HG03571 (cell line): ENCODE measurements around the gene KCTD10.
"Not testable (repeated sequence)": the region's sequence is repeated elsewhere in the genome, so short reads cannot be mapped to it uniquely, and the experiment has no call there.

ENCODE experiments used
- ATAC-seq: cut with Tn5 transposase; IDR thresholded peaks from one replicate; pipeline ENCODE4 v1.9.1; 2021; ENCODE audit not compliant: unreplicated experiment

KCTD10 gene

GRCh38 chr12:109475121-109475520, 2.0 kb downstream of the KCTD10 start:
- no peak for ATAC-seq

GRCh38 chr12:109473526-109474270, 3.4 kb downstream of the KCTD10 start:
- ATAC-seq: not testable (repeated sequence)

GRCh38 chr12:109473006-109473405, 4.1 kb downstream of the KCTD10 start:
- ATAC-seq: no peak

- no peak for ATAC-seq
These were observed 7.6 kb downstream of the KCTD10 start for GRCh38 chr12:109469517-109469916.

GRCh38 chr12:109467978-109468676, 9.0 kb downstream of the KCTD10 start:
- ATAC-seq: no peak

GRCh38 chr12:109466821-109467220, 10.3 kb downstream of the KCTD10 start:
- ATAC-seq: no peak

GRCh38 chr12:109466305-109466704, 10.8 kb downstream of the KCTD10 start:
- ATAC-seq: no peak

- ATAC-seq: no peak
These were observed 12.3 kb downstream of the KCTD10 start for GRCh38 chr12:109464642-109465351.

- no peak for ATAC-seq
These were observed 13.3 kb downstream of the KCTD10 start for GRCh38 chr12:109463756-109464155.

- ATAC-seq: no peak
These were observed 14.0 kb downstream of the KCTD10 start for GRCh38 chr12:109462868-109463692.

GRCh38 chr12:109461846-109462756, 15.0 kb downstream of the KCTD10 start:
- ATAC-seq: no peak

- no peak for ATAC-seq
These were observed 15.9 kb downstream of the KCTD10 start for GRCh38 chr12:109461049-109461845.

GRCh38 chr12:109460538-109460937, 16.6 kb downstream of the KCTD10 start:
- ATAC-seq: no peak

GRCh38 chr12:109459247-109459646, 17.9 kb downstream of the KCTD10 start:
- ATAC-seq: no peak

- no peak for ATAC-seq
These were observed 18.3 kb downstream of the KCTD10 start for GRCh38 chr12:109458771-109459208.

- ATAC-seq: no peak
These were observed 19.0 kb downstream of the KCTD10 start for GRCh38 chr12:109458086-109458485.

- ATAC-seq: no peak
These were observed 21.4 kb downstream of the KCTD10 start for GRCh38 chr12:109455706-109456105.

- ATAC-seq: no peak
These were observed 24.6 kb downstream of the KCTD10 start for GRCh38 chr12:109452489-109452888.

GRCh38 chr12:109451400-109451799, 25.7 kb downstream of the KCTD10 start:
- ATAC-seq: no peak
